NB4 (cell line): ENCODE measurements around the gene PHACTR2.

Experiments used
- CTCF ChIP-seq: IDR thresholded peaks from one replicate; pipeline ENCODE4 v1.5.1; 2012; ENCODE audit warnings: low read depth, low read length
- POLR2A ChIP-seq: IDR thresholded peaks from 2 replicates; pipeline ENCODE4 v1.6.1; 2011; ENCODE audit warnings: mild to moderate bottlenecking; ENCODE audit not compliant: insufficient read length; ENCODE audit errors: extremely low read depth

DNA sequence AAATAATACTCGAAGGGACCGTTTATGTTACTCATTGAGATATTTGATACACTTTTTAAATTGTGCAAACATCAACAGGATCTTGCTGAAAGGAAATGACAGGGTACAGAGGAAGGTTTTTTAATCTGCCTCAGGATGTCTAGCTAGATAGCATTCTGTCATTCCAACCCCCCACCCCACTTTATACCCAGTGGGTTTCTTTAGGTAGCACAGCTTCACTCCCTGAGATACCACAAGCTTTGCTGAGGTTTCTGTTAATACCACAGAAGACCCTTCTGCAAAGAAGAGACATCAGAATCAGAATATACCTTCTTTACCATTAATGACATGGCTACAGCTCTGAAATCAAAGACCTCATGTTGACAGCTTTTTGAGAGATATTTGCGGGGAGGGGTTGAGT lies 1.3 kb downstream of the PHACTR2 start:
- no peak for TF ChIP-seq CTCF
- TF ChIP-seq POLR2A: no peak
